CD14-positive monocyte (primary cell): ENCODE results near the gene GTF3C1. TPM values are rescaled to one million over a fixed set of nuclear protein-coding genes. Genes with fewer than 3 reads are reported as not detected.

Experiments
- DNase-seq, 3 donors: peaks; one replicate each; pipeline ENCODE4 v3.0.0-alpha.2; 2011 to 2022
- H2AFZ ChIP-seq: 2 replicates; pipeline ENCODE4 v1.6.0; 2012; ENCODE audit warnings: mild to moderate bottlenecking, low read depth, low read length, inconsistent platforms; ENCODE audit not compliant: insufficient read depth, poor library complexity, severe bottlenecking
- H3K27ac ChIP-seq, 2 donors: 1 replicate in 1 of 2; 2 replicates in 1 of 2; pipeline ENCODE4 v1.5.1; 2012 to 2013; ENCODE audit warnings: low read length in 2 of 2, control low read depth in 1 of 2, inconsistent platforms in 1 of 2, low read depth in 1 of 2, mild to moderate bottlenecking in 1 of 2
- H3K27me3 ChIP-seq, 2 donors: one replicate each; pipeline versions ENCODE4 v1.6.0 to v1.6.1; 2011 to 2013; ENCODE audit warnings: low read length in 2 of 2; ENCODE audit not compliant: control insufficient read depth in 2 of 2, insufficient read depth in 2 of 2
- H3K36me3 ChIP-seq, 2 donors: replicated peaks in 1 of 2; 1 replicate in 1 of 2; 2 replicates in 1 of 2; pipeline versions ENCODE4 v1.5.1 to v1.6.1; 2012 to 2013; ENCODE audit warnings: low read length in 2 of 2, control low read depth in 1 of 2, inconsistent platforms in 1 of 2, mild to moderate bottlenecking in 1 of 2; ENCODE audit not compliant: insufficient read depth in 2 of 2, control insufficient read depth in 1 of 2
- H3K4me1 ChIP-seq, 2 donors: 1 replicate in 1 of 2; 2 replicates in 1 of 2; pipeline versions ENCODE4 v1.5.1 to v1.6.1; 2012 to 2013; ENCODE audit warnings: low read length in 2 of 2, control low read depth in 1 of 2, inconsistent platforms in 1 of 2, mild to moderate bottlenecking in 1 of 2, moderate library complexity in 1 of 2; ENCODE audit not compliant: insufficient read depth in 2 of 2, control insufficient read depth in 1 of 2
- H3K4me2 ChIP-seq: replicated peaks from 2 replicates; pipeline ENCODE3; 2012; ENCODE audit warnings: low read length, moderate library complexity, mild to moderate bottlenecking; ENCODE audit not compliant: poor library complexity, severe bottlenecking; ENCODE audit errors: extremely low read depth
- H3K4me3 ChIP-seq, 3 experiments: fragments of 200-600 bp in 1 of 3; sonication (generic) in 1 of 3; replicated peaks in 1 of 3; 1 replicate in 2 of 3; 2 replicates in 1 of 3; pipeline ENCODE4 v1.5.1; 2011 to 2013; ENCODE audit warnings: low read length in 3 of 3, mild to moderate bottlenecking in 3 of 3, control low read depth in 2 of 3, low read depth in 2 of 3, inconsistent platforms in 1 of 3, moderate library complexity in 1 of 3
- H3K79me2 ChIP-seq: 2 replicates; pipeline ENCODE4 v1.6.0; 2012; ENCODE audit warnings: mild to moderate bottlenecking, control low read depth, inconsistent platforms, low read length, moderate library complexity; ENCODE audit not compliant: insufficient read depth
- H3K9ac ChIP-seq: 2 replicates; pipeline ENCODE4 v1.6.0; 2017; ENCODE audit warnings: low read length, mild to moderate bottlenecking; ENCODE audit not compliant: insufficient read depth, poor library complexity, severe bottlenecking
- H3K9me3 ChIP-seq, 2 donors: replicated peaks in 1 of 2; 1 replicate in 1 of 2; 2 replicates in 1 of 2; pipeline versions ENCODE4 v1.5.1 to v1.6.1; 2012 to 2013; ENCODE audit warnings: low read length in 2 of 2, control low read depth in 1 of 2; ENCODE audit not compliant: control insufficient read depth in 1 of 2, insufficient read depth in 1 of 2
- H4K20me1 ChIP-seq: 2 replicates; pipeline ENCODE4 v1.6.0; 2012; ENCODE audit warnings: mild to moderate bottlenecking, low read length, control low read depth, moderate library complexity; ENCODE audit not compliant: insufficient read depth
- H3K27ac Mint-ChIP-seq, 7 donors: one replicate each; pipeline ENCODE4 v1.8.0; 2020; ENCODE audit warnings: mild to moderate bottlenecking in 7 of 7, mixed read lengths in 7 of 7, moderate library complexity in 6 of 7, inconsistent platforms in 2 of 7
- H3K27me3 Mint-ChIP-seq, 3 donors: one replicate each; pipeline ENCODE4 v1.8.0; 2021 to 2022; ENCODE audit warnings: low read depth in 3 of 3, mild to moderate bottlenecking in 3 of 3, mixed read lengths in 3 of 3, moderate library complexity in 3 of 3, inconsistent platforms in 1 of 3
- H3K36me3 Mint-ChIP-seq, 2 donors: one replicate each; pipeline ENCODE4 v1.8.0; 2020; ENCODE audit warnings: mixed read lengths in 2 of 2, inconsistent platforms in 1 of 2, mild to moderate bottlenecking in 1 of 2
- H3K4me1 Mint-ChIP-seq: one replicate; pipeline ENCODE4 v1.8.0; 2020; ENCODE audit warnings: mild to moderate bottlenecking, mixed read lengths
- H3K4me3 Mint-ChIP-seq, 2 donors: one replicate each; pipeline ENCODE4 v1.8.0; 2020; ENCODE audit warnings: mild to moderate bottlenecking in 2 of 2, mixed read lengths in 2 of 2, moderate library complexity in 1 of 2
- H3K9me3 Mint-ChIP-seq, 7 donors: one replicate each; pipeline ENCODE4 v1.8.0; 2020 to 2022; ENCODE audit warnings: mixed read lengths in 7 of 7, mild to moderate bottlenecking in 6 of 7, moderate library complexity in 6 of 7, inconsistent platforms in 2 of 7
- CTCF ChIP-seq: fragments of 200-600 bp; IDR thresholded peaks from one replicate; pipeline ENCODE4 v1.8.0; 2022; ENCODE audit warnings: antibody characterized with exemption, mild to moderate bottlenecking
- WGBS: methylation state at CpG from one replicate; pipeline ENCODE4 v1.1.5; 2013; ENCODE audit warnings: missing lambda C conversion rate; ENCODE audit not compliant: insufficient coverage; 5-methylcytosine and 5-hydroxymethylcytosine counted together
- intact Hi-C, 2 donors: fragments of 100-400 bp; cut with micrococcal nuclease; formaldehyde crosslinking; loops; one replicate each; pipeline versions ENCODE4 v1.15.0 to v1.15.1; 2023
- polyA plus RNA-seq, 3 donors: library from polyadenylated mRNA; depleted of rRNA in 1 of 3; unstranded in 2 of 3; stranded (reverse) in 1 of 3; fragments of 300-500 nt in 2 of 3; fragments of >200 nt in 1 of 3; fragmentation: Illumina TruSeq in 2 of 3; gene quantifications; 1 replicate in 2 of 3; 2 replicates in 1 of 3; pipeline ENCODE4 v1.2.3, GENCODE V29; 2012 to 2021

The GTF3C1 gene
- polyA plus RNA-seq, 3 donors: 7.0 to 22.0 (median 12.8) TPM

GRCh38 chr16:27462200-27462845, 87.4 kb downstream of the GTF3C1 start:
- no peak for TF ChIP-seq CTCF
- H3K4me2 ChIP-seq: no peak overlapping the region
- intact Hi-C loops: no loop called here
- Mint-ChIP-seq H3K27ac (no peak overlapping the region), H3K4me1 (no peaks in the 10 kb centered on the region), H3K9me3 (no peaks in the 10 kb centered on the region), H3K36me3 (peaks cover 77 to 82% of the 10 kb centered on the region in 2 donors), H3K27me3 (no peaks in the 10 kb centered on the region), H3K4me3 (no peak overlapping the region)
- no peaks in the 10 kb centered on the region for H3K4me1 ChIP-seq
- no peak overlapping the region for H2AFZ ChIP-seq
- 95% methylated on average over 17 of the region's 18 CpGs for WGBS
- no peak for DNase-seq
- H3K4me3 ChIP-seq: no peak overlapping the region
- H3K9me3 ChIP-seq: no peaks in the 10 kb centered on the region
- peaks cover 72 to 77% of the 10 kb centered on the region in 2 donors for H3K36me3 ChIP-seq
- no peak overlapping the region for H3K9ac ChIP-seq
- no peaks in the 10 kb centered on the region for H3K79me2 ChIP-seq
- H3K27me3 ChIP-seq: no peaks in the 10 kb centered on the region
- H4K20me1 ChIP-seq: no peaks in the 10 kb centered on the region
- H3K27ac ChIP-seq: no peak overlapping the region

- H3K4me3 Mint-ChIP-seq: no peak overlapping the region
- no peak overlapping the region for H3K4me3 ChIP-seq
- H3K9me3 ChIP-seq: no peaks in the 10 kb centered on the region
- no peak overlapping the region for H3K9ac ChIP-seq
- H3K4me1 ChIP-seq: no peaks in the 10 kb centered on the region
- H3K27me3 ChIP-seq: no peaks in the 10 kb centered on the region
- H3K36me3 ChIP-seq: peaks cover 65 to 70% of the 10 kb centered on the region in 2 donors
- DNase-seq: no peak
- H3K9me3 Mint-ChIP-seq: no peaks in the 10 kb centered on the region
- H3K36me3 Mint-ChIP-seq: peaks cover 70 to 77% of the 10 kb centered on the region in 2 donors
- intact Hi-C loops: no loop called here
- H3K4me1 Mint-ChIP-seq: peaks cover 5% of the 10 kb centered on the region
- TF ChIP-seq CTCF: no peak
- WGBS: 94% methylated on average over 16 of the region's 16 CpGs
- H3K4me2 ChIP-seq: no peak overlapping the region
- no peaks in the 10 kb centered on the region for H3K79me2 ChIP-seq
- H3K27ac ChIP-seq: no peak overlapping the region
- H2AFZ ChIP-seq: no peak overlapping the region
- no peaks in the 10 kb centered on the region for H3K27me3 Mint-ChIP-seq
- no peaks in the 10 kb centered on the region for H4K20me1 ChIP-seq
- no peak overlapping the region for H3K27ac Mint-ChIP-seq
Observed at GRCh38 chr16:27461483-27462171, 88.1 kb downstream of the GTF3C1 start.
